ENCODE measurements around the gene QRICH2.

- TF ChIP-seq CTCF (IDR thresholded peaks at IDR 0.05; ENCODE audit: low read depth, low read length, missing input control), result no peak
- no peak for TF ChIP-seq MAX (IDR thresholded peaks at IDR 0.05)
- no peak for TF ChIP-seq RAD21 (IDR thresholded peaks at IDR 0.05)
- TF ChIP-seq TAF1 (conservative IDR thresholded peaks at IDR 0.05), result no peak
- no peak for TF ChIP-seq GABPA (IDR thresholded peaks at IDR 0.05 in 1 of 2, conservative IDR thresholded peaks at IDR 0.05 in 1 of 2)
- no peak for TF ChIP-seq EGR1 (IDR thresholded peaks at IDR 0.05; ENCODE audit: low read depth in 2 of 2)
- TF ChIP-seq ATF3 (IDR thresholded peaks at IDR 0.05), result no peak
- no peak for TF ChIP-seq HNF4G (IDR thresholded peaks at IDR 0.05)
- TF ChIP-seq JUND (IDR thresholded peaks at IDR 0.05), result no peak
Observed at GRCh38 chr17:76296889-76297288, 11.2 kb downstream of the QRICH2 start.

Data from liver (tissue), 3 donors.